CD14-positive monocyte (primary cell): ENCODE measurements around the gene GAPT. TPM values are rescaled to one million over a fixed set of nuclear protein-coding genes. Genes with fewer than 3 reads are reported as not detected.
"Not testable (repeated sequence)": the region's sequence is repeated elsewhere in the genome, so short reads cannot be mapped to it uniquely, and the experiment has no call there.

ENCODE experiments used
- DNase-seq, 3 donors: peaks; one replicate each; pipeline ENCODE4 v3.0.0-alpha.2; 2011 to 2022
- H2AFZ ChIP-seq: 2 replicates; pipeline ENCODE4 v1.6.0; 2012; ENCODE audit warnings: mild to moderate bottlenecking, low read depth, low read length, inconsistent platforms; ENCODE audit not compliant: insufficient read depth, poor library complexity, severe bottlenecking
- H3K27ac ChIP-seq, 2 donors: 1 replicate in 1 of 2; 2 replicates in 1 of 2; pipeline ENCODE4 v1.5.1; 2012 to 2013; ENCODE audit warnings: low read length in 2 of 2, control low read depth in 1 of 2, inconsistent platforms in 1 of 2, low read depth in 1 of 2, mild to moderate bottlenecking in 1 of 2
- H3K27me3 ChIP-seq, 2 donors: one replicate each; pipeline versions ENCODE4 v1.6.0 to v1.6.1; 2011 to 2013; ENCODE audit warnings: low read length in 2 of 2; ENCODE audit not compliant: control insufficient read depth in 2 of 2, insufficient read depth in 2 of 2
- H3K36me3 ChIP-seq, 2 donors: replicated peaks in 1 of 2; 1 replicate in 1 of 2; 2 replicates in 1 of 2; pipeline versions ENCODE4 v1.5.1 to v1.6.1; 2012 to 2013; ENCODE audit warnings: low read length in 2 of 2, control low read depth in 1 of 2, inconsistent platforms in 1 of 2, mild to moderate bottlenecking in 1 of 2; ENCODE audit not compliant: insufficient read depth in 2 of 2, control insufficient read depth in 1 of 2
- H3K4me1 ChIP-seq, 2 donors: 1 replicate in 1 of 2; 2 replicates in 1 of 2; pipeline versions ENCODE4 v1.5.1 to v1.6.1; 2012 to 2013; ENCODE audit warnings: low read length in 2 of 2, control low read depth in 1 of 2, inconsistent platforms in 1 of 2, mild to moderate bottlenecking in 1 of 2, moderate library complexity in 1 of 2; ENCODE audit not compliant: insufficient read depth in 2 of 2, control insufficient read depth in 1 of 2
- H3K4me2 ChIP-seq: replicated peaks from 2 replicates; pipeline ENCODE3; 2012; ENCODE audit warnings: low read length, moderate library complexity, mild to moderate bottlenecking; ENCODE audit not compliant: poor library complexity, severe bottlenecking; ENCODE audit errors: extremely low read depth
- H3K4me3 ChIP-seq, 3 experiments: fragments of 200-600 bp in 1 of 3; sonication (generic) in 1 of 3; replicated peaks in 1 of 3; 1 replicate in 2 of 3; 2 replicates in 1 of 3; pipeline ENCODE4 v1.5.1; 2011 to 2013; ENCODE audit warnings: low read length in 3 of 3, mild to moderate bottlenecking in 3 of 3, control low read depth in 2 of 3, low read depth in 2 of 3, inconsistent platforms in 1 of 3, moderate library complexity in 1 of 3
- H3K79me2 ChIP-seq: 2 replicates; pipeline ENCODE4 v1.6.0; 2012; ENCODE audit warnings: mild to moderate bottlenecking, control low read depth, inconsistent platforms, low read length, moderate library complexity; ENCODE audit not compliant: insufficient read depth
- H3K9ac ChIP-seq: 2 replicates; pipeline ENCODE4 v1.6.0; 2017; ENCODE audit warnings: low read length, mild to moderate bottlenecking; ENCODE audit not compliant: insufficient read depth, poor library complexity, severe bottlenecking
- H3K9me3 ChIP-seq, 2 donors: replicated peaks in 1 of 2; 1 replicate in 1 of 2; 2 replicates in 1 of 2; pipeline versions ENCODE4 v1.5.1 to v1.6.1; 2012 to 2013; ENCODE audit warnings: low read length in 2 of 2, control low read depth in 1 of 2; ENCODE audit not compliant: control insufficient read depth in 1 of 2, insufficient read depth in 1 of 2
- H4K20me1 ChIP-seq: 2 replicates; pipeline ENCODE4 v1.6.0; 2012; ENCODE audit warnings: mild to moderate bottlenecking, low read length, control low read depth, moderate library complexity; ENCODE audit not compliant: insufficient read depth
- H3K27ac Mint-ChIP-seq, 7 donors: one replicate each; pipeline ENCODE4 v1.8.0; 2020; ENCODE audit warnings: mild to moderate bottlenecking in 7 of 7, mixed read lengths in 7 of 7, moderate library complexity in 6 of 7, inconsistent platforms in 2 of 7
- H3K27me3 Mint-ChIP-seq, 3 donors: one replicate each; pipeline ENCODE4 v1.8.0; 2021 to 2022; ENCODE audit warnings: low read depth in 3 of 3, mild to moderate bottlenecking in 3 of 3, mixed read lengths in 3 of 3, moderate library complexity in 3 of 3, inconsistent platforms in 1 of 3
- H3K36me3 Mint-ChIP-seq, 2 donors: one replicate each; pipeline ENCODE4 v1.8.0; 2020; ENCODE audit warnings: mixed read lengths in 2 of 2, inconsistent platforms in 1 of 2, mild to moderate bottlenecking in 1 of 2
- H3K4me1 Mint-ChIP-seq: one replicate; pipeline ENCODE4 v1.8.0; 2020; ENCODE audit warnings: mild to moderate bottlenecking, mixed read lengths
- H3K4me3 Mint-ChIP-seq, 2 donors: one replicate each; pipeline ENCODE4 v1.8.0; 2020; ENCODE audit warnings: mild to moderate bottlenecking in 2 of 2, mixed read lengths in 2 of 2, moderate library complexity in 1 of 2
- H3K9me3 Mint-ChIP-seq, 7 donors: one replicate each; pipeline ENCODE4 v1.8.0; 2020 to 2022; ENCODE audit warnings: mixed read lengths in 7 of 7, mild to moderate bottlenecking in 6 of 7, moderate library complexity in 6 of 7, inconsistent platforms in 2 of 7
- WGBS: methylation state at CpG from one replicate; pipeline ENCODE4 v1.1.5; 2013; ENCODE audit warnings: missing lambda C conversion rate; ENCODE audit not compliant: insufficient coverage; 5-methylcytosine and 5-hydroxymethylcytosine counted together
- intact Hi-C, 2 donors: fragments of 100-400 bp; cut with micrococcal nuclease; formaldehyde crosslinking; loops; one replicate each; pipeline versions ENCODE4 v1.15.0 to v1.15.1; 2023
- polyA plus RNA-seq, 3 donors: library from polyadenylated mRNA; depleted of rRNA in 1 of 3; unstranded in 2 of 3; stranded (reverse) in 1 of 3; fragments of 300-500 nt in 2 of 3; fragments of >200 nt in 1 of 3; fragmentation: Illumina TruSeq in 2 of 3; gene quantifications; 1 replicate in 2 of 3; 2 replicates in 1 of 3; pipeline ENCODE4 v1.2.3, GENCODE V29; 2012 to 2021
- TF ChIP-seq, protein P1 (sequence below): fragments of 200-600 bp; IDR thresholded peaks from one replicate; pipeline ENCODE4 v1.8.0; 2022; ENCODE audit warnings: antibody characterized with exemption, mild to moderate bottlenecking

GAPT gene
- polyA plus RNA-seq, 3 donors: 46.7 to 173 (median 103) TPM

DNA sequence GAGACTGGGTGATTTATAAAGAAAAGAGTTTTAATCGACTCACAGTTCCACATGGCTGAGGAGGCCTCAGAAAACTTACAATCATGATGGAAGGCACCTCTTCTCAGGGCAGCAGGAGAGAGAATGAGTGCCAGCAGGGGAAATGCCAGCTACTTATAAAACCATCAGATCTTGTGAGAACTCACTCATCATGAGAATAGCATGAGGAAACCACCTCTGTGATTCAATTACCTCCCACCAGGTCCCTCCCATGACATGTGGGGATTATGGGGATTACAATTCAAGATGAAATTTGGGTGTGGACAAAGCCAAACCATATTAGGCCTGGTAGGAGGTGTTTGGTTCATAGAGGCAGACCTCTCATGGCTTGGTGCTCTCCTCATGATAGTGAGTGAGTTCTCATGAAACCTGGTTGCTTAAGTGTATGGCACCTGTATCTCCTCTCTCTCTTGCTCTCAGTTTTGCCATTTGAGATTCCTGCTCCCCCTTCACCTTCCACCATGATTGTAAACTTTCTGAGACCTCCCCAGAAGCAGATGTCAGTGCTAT, 39.8 kb downstream of the GAPT start:
- Histone ChIP-seq H3K27me3 (no peaks in the 10 kb centered on the region), H2AFZ (no peak overlapping the region), H3K9ac (no peak overlapping the region), H3K36me3 (no peaks in the 10 kb centered on the region), H4K20me1 (no peaks in the 10 kb centered on the region), H3K79me2 (no peaks in the 10 kb centered on the region), H3K27ac (no peak overlapping the region), H3K4me2 (no peak overlapping the region), H3K9me3 (peaks cover 9 to 18% of the 10 kb centered on the region in 2 donors), H3K4me1 (no peaks in the 10 kb centered on the region), H3K4me3 (no peak overlapping the region)
- no CpG with 5 or more reads among the region's 1 CpG for WGBS
- H3K9me3 Mint-ChIP-seq: peaks cover 2 to 22% (median 17%) of the 10 kb centered on the region in 7 donors
- H3K27me3 Mint-ChIP-seq: no peaks in the 10 kb centered on the region
- H3K27ac Mint-ChIP-seq: peak overlapping the region in 1 of 7 donors; percentile 31
- H3K4me3 Mint-ChIP-seq: no peak overlapping the region
- TF ChIP-seq, protein P1, sequence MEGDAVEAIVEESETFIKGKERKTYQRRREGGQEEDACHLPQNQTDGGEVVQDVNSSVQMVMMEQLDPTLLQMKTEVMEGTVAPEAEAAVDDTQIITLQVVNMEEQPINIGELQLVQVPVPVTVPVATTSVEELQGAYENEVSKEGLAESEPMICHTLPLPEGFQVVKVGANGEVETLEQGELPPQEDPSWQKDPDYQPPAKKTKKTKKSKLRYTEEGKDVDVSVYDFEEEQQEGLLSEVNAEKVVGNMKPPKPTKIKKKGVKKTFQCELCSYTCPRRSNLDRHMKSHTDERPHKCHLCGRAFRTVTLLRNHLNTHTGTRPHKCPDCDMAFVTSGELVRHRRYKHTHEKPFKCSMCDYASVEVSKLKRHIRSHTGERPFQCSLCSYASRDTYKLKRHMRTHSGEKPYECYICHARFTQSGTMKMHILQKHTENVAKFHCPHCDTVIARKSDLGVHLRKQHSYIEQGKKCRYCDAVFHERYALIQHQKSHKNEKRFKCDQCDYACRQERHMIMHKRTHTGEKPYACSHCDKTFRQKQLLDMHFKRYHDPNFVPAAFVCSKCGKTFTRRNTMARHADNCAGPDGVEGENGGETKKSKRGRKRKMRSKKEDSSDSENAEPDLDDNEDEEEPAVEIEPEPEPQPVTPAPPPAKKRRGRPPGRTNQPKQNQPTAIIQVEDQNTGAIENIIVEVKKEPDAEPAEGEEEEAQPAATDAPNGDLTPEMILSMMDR: no peak
- DNase-seq: no peak
- H3K4me1 Mint-ChIP-seq: peaks cover 12% of the 10 kb centered on the region
- peaks cover 2 to 3% of the 10 kb centered on the region in 2 donors for H3K36me3 Mint-ChIP-seq
- intact Hi-C loops: no loop called here

DNA sequence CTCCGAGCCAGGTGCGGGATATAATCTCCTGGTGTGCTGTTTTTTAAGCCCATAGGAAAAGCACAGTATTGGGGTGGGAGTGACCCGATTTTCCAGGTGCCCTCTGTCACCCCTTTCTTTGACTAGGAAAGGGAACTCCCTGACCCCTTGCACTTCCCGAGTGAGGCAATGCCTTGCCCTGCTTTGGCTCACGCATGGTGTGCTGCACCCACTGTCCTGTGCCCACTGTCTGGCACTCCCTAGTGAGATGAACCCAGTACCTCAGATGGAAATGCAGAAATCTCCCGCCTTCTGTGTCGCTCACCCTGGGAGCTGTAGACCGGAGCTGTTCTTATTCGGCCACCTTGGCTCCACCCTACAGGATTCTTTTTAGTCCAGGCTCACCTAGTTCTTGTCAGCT, 50.7 kb downstream of the GAPT start:
- not testable (repeated sequence) for H4K20me1 ChIP-seq, H3K36me3 ChIP-seq, H3K27me3 Mint-ChIP-seq, H3K9me3 ChIP-seq, H3K27me3 ChIP-seq, H3K79me2 ChIP-seq, H2AFZ ChIP-seq, H3K9ac ChIP-seq
- H3K4me1 ChIP-seq: peaks cover 48 to 52% of the 10 kb centered on the region in 2 donors
- peak overlapping the region in 5 of 7 donors; percentile 5 to 77 (median 55) for H3K27ac Mint-ChIP-seq
- peak overlapping the region in 1 of 3 experiments; percentile 12 for H3K4me3 ChIP-seq
- 82% methylated on average over 5 of the region's 9 CpGs for WGBS
- DNase-seq: peak in 1 of 3 donors; percentile 8
- peak overlapping the region; percentile 29 for H3K4me2 ChIP-seq
- H3K36me3 Mint-ChIP-seq: peaks cover 9 to 13% of the 10 kb centered on the region in 2 donors
- peak overlapping the region in 1 of 2 donors; percentile 87 for H3K27ac ChIP-seq
- peaks cover 16 to 40% (median 33%) of the 10 kb centered on the region in 7 donors for H3K9me3 Mint-ChIP-seq
- H3K4me1 Mint-ChIP-seq: peaks cover 57% of the 10 kb centered on the region
- peak overlapping the region; percentile 27 to 49 for H3K4me3 Mint-ChIP-seq
- intact Hi-C loops: loop anchor here in 1 of 2 donors (5.0 kb wide), 1 partner anchor 35 kb away; no protein-coding TSS in a partner anchor
